Thyroid gland (tissue), 4 donors: Measurements from ENCODE around the gene KIF14. TPM values are rescaled to one million over a fixed set of nuclear protein-coding genes. Genes with fewer than 3 reads are reported as not detected.

Experiments used
- DNase-seq, 2 donors: peaks; one replicate each; pipeline ENCODE4 v3.0.0-alpha.2; 2019
- H3K27ac ChIP-seq, 3 donors: fragments of 200-600 bp; sonication (generic); 1 replicate in 2 of 3; 2 replicates in 1 of 3; pipeline ENCODE4 v1.5.1; 2016 to 2019; ENCODE audit warnings: mild to moderate bottlenecking in 1 of 3, moderate library complexity in 1 of 3
- H3K27me3 ChIP-seq: fragments of 200-600 bp; sonication (generic); one replicate; pipeline ENCODE4 v1.5.1; 2019
- H3K36me3 ChIP-seq, 2 donors: fragments of 200-600 bp; sonication (generic); one replicate each; pipeline ENCODE4 v1.5.1; 2016 to 2019
- H3K4me1 ChIP-seq, 2 donors: fragments of 200-600 bp; sonication (generic); one replicate each; pipeline ENCODE4 v1.5.1; 2017 to 2019
- H3K4me3 ChIP-seq, 3 donors: fragments of 200-600 bp; sonication (generic); replicated peaks in 1 of 3; 1 replicate in 2 of 3; 2 replicates in 1 of 3; pipeline ENCODE4 v1.5.1; 2016; ENCODE audit warnings: mild to moderate bottlenecking in 1 of 3
- H3K9me3 ChIP-seq: fragments of 200-600 bp; sonication (generic); one replicate; pipeline ENCODE4 v1.5.1; 2017
- POLR2A ChIP-seq, 2 donors: fragments of 450-650 bp; IDR thresholded peaks; one replicate each; pipeline ENCODE4 v1.6.1; 2017; ENCODE audit warnings: antibody characterized with exemption in 2 of 2, mild to moderate bottlenecking in 2 of 2, moderate library complexity in 1 of 2
- WGBS, 2 donors: methylation state at CpG; one replicate each; pipeline ENCODE4 v1.1.5; 2017; 5-methylcytosine and 5-hydroxymethylcytosine counted together
- intact Hi-C: fragments of 100-400 bp; cut with DNase I; formaldehyde crosslinking; loops from one replicate; pipeline ENCODE4 v1.15.1; 2023
- total RNA-seq, 4 donors: library from RNA; depleted of rRNA; stranded (reverse); fragments of >200 nt; gene quantifications; one replicate each; pipeline ENCODE4 v1.2.3, GENCODE V29; 2016
- TF ChIP-seq, protein P1 (sequence below), 6 experiments: fragments of 200-600 bp in 3 of 6; fragments of 450-650 bp in 3 of 6; sonication (generic) in 3 of 6; IDR thresholded peaks; one replicate each; pipeline ENCODE4 v1.5.1; 2016 to 2019; ENCODE audit warnings: antibody characterized with exemption in 6 of 6, mild to moderate bottlenecking in 2 of 6, inconsistent platforms in 1 of 6, moderate library complexity in 1 of 6

Gene KIF14
- total RNA-seq, 4 donors from 2014 or later, result 0.05 to 0.42 (median 0.18) TPM

DNA sequence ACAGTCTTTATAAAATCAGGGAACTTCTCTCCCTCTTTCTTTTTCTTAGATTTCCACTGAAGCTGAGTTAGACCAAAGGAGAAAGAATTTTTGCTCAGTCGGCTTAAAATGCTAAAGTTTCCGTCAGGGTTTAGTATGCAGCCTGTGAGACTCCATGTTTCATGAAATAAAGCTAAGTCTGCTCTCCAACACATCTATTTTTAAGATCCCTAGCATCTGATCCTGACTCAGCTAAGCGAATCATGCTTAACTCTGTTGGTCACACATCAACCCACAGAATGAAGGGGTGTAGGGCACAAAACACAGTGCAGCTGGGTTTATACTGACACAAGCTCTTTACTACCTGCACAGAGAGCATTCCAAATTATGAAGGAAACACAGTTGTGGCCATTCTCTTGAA, 108.4 kb downstream of the KIF14 start:
- Histone ChIP-seq H3K27ac (no peak overlapping the region), H3K27me3 (no peaks in the 10 kb centered on the region), H3K4me1 (no peaks in the 10 kb centered on the region), H3K9me3 (no peaks in the 10 kb centered on the region), H3K4me3 (no peak overlapping the region), H3K36me3 (no peaks in the 10 kb centered on the region)
- intact Hi-C loops, result no loop called here
- TF ChIP-seq, protein P1, sequence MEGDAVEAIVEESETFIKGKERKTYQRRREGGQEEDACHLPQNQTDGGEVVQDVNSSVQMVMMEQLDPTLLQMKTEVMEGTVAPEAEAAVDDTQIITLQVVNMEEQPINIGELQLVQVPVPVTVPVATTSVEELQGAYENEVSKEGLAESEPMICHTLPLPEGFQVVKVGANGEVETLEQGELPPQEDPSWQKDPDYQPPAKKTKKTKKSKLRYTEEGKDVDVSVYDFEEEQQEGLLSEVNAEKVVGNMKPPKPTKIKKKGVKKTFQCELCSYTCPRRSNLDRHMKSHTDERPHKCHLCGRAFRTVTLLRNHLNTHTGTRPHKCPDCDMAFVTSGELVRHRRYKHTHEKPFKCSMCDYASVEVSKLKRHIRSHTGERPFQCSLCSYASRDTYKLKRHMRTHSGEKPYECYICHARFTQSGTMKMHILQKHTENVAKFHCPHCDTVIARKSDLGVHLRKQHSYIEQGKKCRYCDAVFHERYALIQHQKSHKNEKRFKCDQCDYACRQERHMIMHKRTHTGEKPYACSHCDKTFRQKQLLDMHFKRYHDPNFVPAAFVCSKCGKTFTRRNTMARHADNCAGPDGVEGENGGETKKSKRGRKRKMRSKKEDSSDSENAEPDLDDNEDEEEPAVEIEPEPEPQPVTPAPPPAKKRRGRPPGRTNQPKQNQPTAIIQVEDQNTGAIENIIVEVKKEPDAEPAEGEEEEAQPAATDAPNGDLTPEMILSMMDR (IDR thresholded peaks at IDR 0.05), result no peak
- no peak for TF ChIP-seq POLR2A (IDR thresholded peaks at IDR 0.05)
- WGBS, 2 donors, result 77 to 81% methylated on average over 3 of the region's 3 CpGs
- DNase-seq, result no peak

DNA sequence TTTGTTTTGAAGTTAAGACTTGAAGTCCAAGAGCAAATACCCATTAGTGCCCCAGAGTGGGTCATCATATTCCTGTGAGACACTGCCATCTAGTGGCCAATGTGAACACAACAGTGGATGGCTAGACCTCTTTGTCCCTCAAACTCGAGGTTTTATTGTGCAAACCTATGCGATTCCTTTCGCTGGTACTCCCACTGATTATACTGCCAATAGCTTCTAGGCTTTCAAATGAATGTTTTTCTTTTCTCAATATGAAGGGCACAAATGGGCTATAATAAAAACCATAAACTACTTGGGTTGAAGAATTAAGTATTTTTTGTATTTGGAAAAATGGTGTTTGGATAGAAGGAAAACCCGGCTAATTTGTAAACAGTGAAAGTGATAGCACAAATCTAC, 110.3 kb downstream of the KIF14 start:
- TF ChIP-seq, protein P1 (IDR thresholded peaks at IDR 0.05), result peak; percentile 72 to 98 (median 82)
- TF ChIP-seq POLR2A (IDR thresholded peaks at IDR 0.05), result no peak
- Histone ChIP-seq H3K9me3 (no peaks in the 10 kb centered on the region), H3K4me1 (no peaks in the 10 kb centered on the region), H3K36me3 (no peaks in the 10 kb centered on the region), H3K27me3 (no peaks in the 10 kb centered on the region), H3K27ac (no peak overlapping the region), H3K4me3 (no peak overlapping the region)
- DNase-seq, result peak; percentile 70 to 78
- intact Hi-C loops, result no loop called here
- 29% methylated on average over 4 of the region's 4 CpGs for WGBS, 2 donors

DNA sequence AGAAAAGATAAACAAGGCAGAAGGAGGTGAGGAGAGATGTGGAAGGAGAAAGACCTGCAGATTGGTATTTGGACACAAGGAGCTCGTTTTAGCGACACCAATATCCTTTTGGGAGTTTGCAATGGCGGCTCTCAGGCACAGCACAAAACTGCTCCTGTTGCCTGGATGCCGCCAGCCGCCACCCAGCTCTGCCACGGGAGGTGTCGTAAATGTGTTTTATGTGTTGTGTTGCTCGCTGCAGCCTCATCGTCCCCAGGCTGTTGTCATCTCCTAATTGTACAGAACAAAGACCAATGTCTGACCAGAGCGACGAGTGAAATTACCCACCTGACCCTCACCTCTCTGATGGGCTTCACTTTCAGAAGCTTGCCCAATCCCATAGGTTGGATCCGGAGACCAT, 114.1 kb downstream of the KIF14 start:
- H3K9me3 ChIP-seq, result no peaks in the 10 kb centered on the region
- H3K4me1 ChIP-seq, result no peaks in the 10 kb centered on the region
- no peak for TF ChIP-seq POLR2A (IDR thresholded peaks at IDR 0.05)
- TF ChIP-seq, protein P1 (IDR thresholded peaks at IDR 0.05), result no peak
- WGBS, 2 donors, result 90 to 94% methylated on average over 12 of the region's 12 CpGs
- no peaks in the 10 kb centered on the region for H3K27me3 ChIP-seq
- intact Hi-C loops, result loop anchor here (10.0 kb wide), 1 partner anchor 822 kb away; no protein-coding TSS in a partner anchor
- no peak overlapping the region for H3K4me3 ChIP-seq
- H3K27ac ChIP-seq, result no peak overlapping the region
- H3K36me3 ChIP-seq, result no peaks in the 10 kb centered on the region
- no peak for DNase-seq

DNA sequence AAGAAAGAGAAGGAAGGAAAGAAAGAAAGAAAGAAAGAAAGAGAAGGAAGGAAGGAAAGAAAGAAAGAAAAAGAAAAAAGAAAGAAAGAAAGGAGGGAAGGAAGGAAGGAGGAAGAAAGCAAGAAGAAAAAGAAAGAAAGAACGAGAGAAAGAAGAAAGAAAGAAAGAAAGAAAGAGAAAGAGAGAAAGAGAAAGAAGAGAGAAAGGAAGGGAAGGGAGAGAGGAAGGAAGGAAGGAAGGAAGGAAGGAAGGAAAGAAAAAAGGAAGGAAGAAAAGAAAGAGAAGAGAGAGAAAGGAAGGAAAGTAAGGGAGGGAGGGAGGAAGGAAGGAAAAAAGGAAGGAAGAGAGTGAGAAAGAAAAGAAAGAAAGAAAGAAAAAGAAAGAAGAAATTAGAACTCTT, 115.3 kb downstream of the KIF14 start:
- H3K27me3 ChIP-seq, result no peaks in the 10 kb centered on the region
- TF ChIP-seq, protein P1 (IDR thresholded peaks at IDR 0.05), result no peak
- TF ChIP-seq POLR2A (IDR thresholded peaks at IDR 0.05), result no peak
- no peaks in the 10 kb centered on the region for H3K4me1 ChIP-seq
- no peak overlapping the region for H3K27ac ChIP-seq
- intact Hi-C loops, result loop anchor here (10.0 kb wide), 1 partner anchor 820 kb away; no protein-coding TSS in a partner anchor
- H3K4me3 ChIP-seq, result no peak overlapping the region
- no peak for DNase-seq
- 88 to 93% methylated on average over 1 of the region's 1 CpG for WGBS, 2 donors
- no peaks in the 10 kb centered on the region for H3K36me3 ChIP-seq
- H3K9me3 ChIP-seq, result no peaks in the 10 kb centered on the region

Other genes starting within 250 kb of the KIF14 start
- 10 to 100 TPM in 3 of 4 donors, 1 to 10 TPM in 1; 9.8 to 16.9 (median 12.5) TPM for gene ZNF281, start 210.7 kb downstream of the KIF14 start, total RNA-seq
- 10 to 100 TPM; 18.3 to 33.2 (median 28.7) TPM for gene DDX59, start 49.2 kb upstream of the KIF14 start, total RNA-seq
- 10 to 100 TPM; 36.3 to 53.5 (median 41.8) TPM for gene CAMSAP2, start 118.1 kb upstream of the KIF14 start, total RNA-seq